ENCODE data around the gene GNAI1.

DNA sequence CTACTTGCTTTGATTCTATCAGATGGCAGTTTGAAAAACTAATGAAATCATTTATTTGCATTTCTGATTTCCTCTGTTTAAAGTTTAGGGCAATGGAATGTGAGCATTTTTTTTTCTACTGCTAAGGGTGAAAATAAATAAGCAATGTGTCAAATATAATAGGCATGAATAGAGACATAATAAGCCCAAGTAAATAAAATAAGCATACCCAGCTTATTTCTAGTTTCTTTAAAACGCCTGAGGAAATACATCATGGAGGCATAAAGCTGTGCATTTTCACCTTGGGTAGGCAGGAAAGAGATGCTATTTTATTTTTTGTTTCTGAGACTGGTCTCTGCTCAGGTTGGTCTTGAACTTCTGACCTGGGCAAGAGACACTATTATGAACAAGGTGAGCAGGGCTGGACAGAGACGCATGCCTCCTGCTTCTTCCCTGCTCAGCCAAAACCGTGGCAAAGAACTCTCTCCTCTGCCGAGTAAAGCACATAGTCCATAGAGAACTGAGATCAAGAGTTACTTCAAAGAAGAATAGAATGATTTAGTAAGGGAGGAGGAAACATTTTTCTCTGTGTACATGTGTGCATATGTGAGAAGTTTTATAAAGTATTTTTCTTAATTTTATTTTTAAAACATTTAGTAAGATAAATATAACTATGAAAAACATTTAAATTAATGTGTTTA is 138.1 kb downstream of the GNAI1 start:
- TF ChIP-seq CTCF (IDR thresholded peaks at IDR 0.05; ENCODE audit: low read depth, low read length, poor library complexity, severe bottlenecking) (no peak), EZH2phosphoT487 (IDR thresholded peaks at IDR 0.05; ENCODE audit: borderline replicate concordance, low read length) (no peak)
